PC-9 (cell line): ENCODE data around the gene SOX18. TPM values are rescaled to one million over a fixed set of nuclear protein-coding genes. Genes with fewer than 3 reads are reported as not detected.

Experiments
- Bru-seq: library from RNA; stranded (reverse); fragments of 400-500 nt; gene quantifications from one replicate; lab custom pipeline; 2021; lab: Mats Ljungman, UMichigan
- BruChase-seq, 2 experiments: library from RNA; stranded (reverse); fragments of 400-500 nt; gene quantifications; one replicate each; lab custom pipeline; 2021; lab: Mats Ljungman, UMichigan
- BruUV-seq: library from RNA; stranded (reverse); fragments of 400-500 nt; replicated peaks from 2 replicates; lab custom pipeline; 2021; lab: Mats Ljungman, UMichigan
- CTCF ChIA-PET: fragments of 300-600 bp; sonication (Branson Sonifier 250); formaldehyde crosslinking; loops from one replicate; lab custom pipeline; 2022; ENCODE audit warnings: antibody characterized with exemption; lab: Charles Lee
- POLR2A ChIA-PET: fragments of 300-600 bp; sonication (Branson Sonifier 250); formaldehyde crosslinking; loops from one replicate; lab custom pipeline; 2022; ENCODE audit warnings: antibody characterized with exemption; ENCODE audit not compliant: unreplicated experiment; lab: Charles Lee
- DNase-seq, 2 experiments: peaks; one replicate each; pipeline versions ENCODE4 v3.0.0 to v3.0.0-alpha.2; 2015 to 2022; ENCODE audit warnings: mixed read lengths in 1 of 2
- H2AFZ ChIP-seq: fragments of 200-600 bp; sonication (generic); 2 replicates; pipeline ENCODE4 v1.8.1; 2017; ENCODE audit warnings: antibody characterized with exemption
- H3F3A ChIP-seq: fragments of 200-600 bp; sonication (generic); 2 replicates; pipeline ENCODE4 v1.8.1; 2017; ENCODE audit warnings: antibody characterized with exemption, mild to moderate bottlenecking, low read depth; ENCODE audit not compliant: insufficient read depth
- H3K27ac ChIP-seq: fragments of 200-600 bp; sonication (generic); 2 replicates; pipeline ENCODE4 v1.6.1; 2016; ENCODE audit warnings: mixed run types
- H3K27me3 ChIP-seq: fragments of 200-600 bp; sonication (generic); 2 replicates; pipeline ENCODE4 v1.6.1; 2016; ENCODE audit warnings: low read depth, mixed run types; ENCODE audit not compliant: insufficient read depth
- H3K36me3 ChIP-seq: fragments of 200-600 bp; sonication (generic); 2 replicates; pipeline ENCODE4 v1.6.1; 2016; ENCODE audit warnings: low read depth, mixed run types
- H3K4me1 ChIP-seq: fragments of 200-600 bp; sonication (generic); replicated peaks from 2 replicates; pipeline ENCODE4 v1.6.1; 2016; ENCODE audit warnings: mixed run types; ENCODE audit not compliant: insufficient read depth
- H3K4me2 ChIP-seq: fragments of 200-600 bp; sonication (generic); 2 replicates; pipeline ENCODE4 v1.6.1; 2017; ENCODE audit warnings: mixed run types
- H3K4me3 ChIP-seq: fragments of 200-600 bp; sonication (generic); 2 replicates; pipeline ENCODE4 v1.6.1; 2016; ENCODE audit warnings: mixed run types
- H3K79me2 ChIP-seq: fragments of 200-600 bp; sonication (generic); 2 replicates; pipeline ENCODE4 v1.6.1; 2017; ENCODE audit warnings: low read depth, mixed run types
- H3K9me2 ChIP-seq: fragments of 200-600 bp; sonication (generic); 2 replicates; pipeline ENCODE4 v1.8.1; 2017; ENCODE audit warnings: mild to moderate bottlenecking; ENCODE audit not compliant: insufficient read depth
- H3K9me3 ChIP-seq: fragments of 200-600 bp; sonication (generic); 2 replicates; pipeline ENCODE4 v1.8.1; 2016; ENCODE audit warnings: low read depth; ENCODE audit not compliant: insufficient read depth
- H4K20me1 ChIP-seq: fragments of 200-600 bp; sonication (generic); 2 replicates; pipeline ENCODE4 v1.8.1; 2017; ENCODE audit not compliant: insufficient read depth
- CTCF ChIP-seq: fragments of 200-600 bp; sonication (generic); conservative IDR thresholded peaks from 2 replicates; pipeline ENCODE4 v1.6.1; 2017; ENCODE audit warnings: mixed run types, antibody characterized with exemption, mild to moderate bottlenecking, moderate library complexity
- EZH2 ChIP-seq: fragments of 200-600 bp; sonication (generic); IDR thresholded peaks from 2 replicates; pipeline ENCODE4 v1.8.0; 2017; ENCODE audit warnings: antibody characterized with exemption, low read depth
- intact Hi-C: fragments of 100-400 bp; cut with micrococcal nuclease; formaldehyde crosslinking; loops from one replicate; pipeline ENCODE4 v1.10.0; 2022; ENCODE audit not compliant: unreplicated experiment
- long read RNA-seq: library from polyadenylated mRNA; stranded (forward); transcript quantifications from one replicate; pipeline ENCODE4 v2.0.0, GENCODE V29; 2022
- total RNA-seq: library from RNA; stranded (reverse); gene quantifications from 2 replicates; pipeline ENCODE4 v1.2.3, GENCODE V29; 2021

Gene SOX18
- total RNA-seq: 0.83 TPM in 1 of 2 replicates, not detected in the other
- Bru-seq, nascent RNA: percentile 15 among the genes with signal in this experiment
- not detected for BruChase-seq, experiment 1, labeled RNA remaining after a 2-hour chase
- not detected for BruChase-seq, experiment 2, labeled RNA remaining after a 6-hour chase
- long read RNA-seq, partial matches to known transcripts: 0 of 1 reads
- long read RNA-seq, other reads (novel, unspliced or antisense): 0 of 1 reads

- no peaks in the 10 kb centered on the region for H3K9me3 ChIP-seq
- H3K4me1 ChIP-seq: peaks cover 16% of the 10 kb centered on the region
- no peaks in the 10 kb centered on the region for H4K20me1 ChIP-seq
- no peak within 1 kb of the TSS for H3K4me3 ChIP-seq
- H3K36me3 ChIP-seq: no peaks in the 10 kb centered on the region
- TF ChIP-seq CTCF (no peak), EZH2 (no peak)
- H3K4me2 ChIP-seq: peak within 1 kb of the TSS; percentile 51; the same call in 1 of the 2 replicates
- H3K9me2 ChIP-seq: no peaks in the 10 kb centered on the region
- H3F3A ChIP-seq: peaks cover 10% of the 10 kb centered on the region
- intact Hi-C loops: no loop called here
- peak in 1 of 2 experiments; percentile 51 for DNase-seq
- POLR2A ChIA-PET: no interaction called here
- no peak within 1 kb of the TSS for H2AFZ ChIP-seq
- no peaks in the 10 kb centered on the region for H3K79me2 ChIP-seq
- CTCF ChIA-PET: interaction anchor here (0.6 kb wide), 1 partner anchor 52 kb away, joined by 4 read pairs; no protein-coding TSS in a partner anchor
- H3K27me3 ChIP-seq: peaks cover 29% of the 10 kb centered on the region
- no TSS peak for BruUV-seq
- no peak within 1 kb of the TSS for H3K27ac ChIP-seq
These were observed at the start of gene SOX18 for GRCh38 chr20:64049060-64049877. TSS of gene SOX18 (minus strand) at chr20:64049639. CDS start at chr20:64049516, 123 bp downstream.

- BruUV-seq: no TSS peak
These were observed 49.1 kb upstream of the SOX18 start for GRCh38 chr20:64098471-64099013.

More at GRCh38 chr20:64098471-64099013, 49.1 kb upstream of the SOX18 start:
- TF ChIP-seq CTCF (no peak), EZH2 (no peak)
- no peak overlapping the region for H2AFZ ChIP-seq
- H3K36me3 ChIP-seq: no peaks in the 10 kb centered on the region
- H3K79me2 ChIP-seq: no peaks in the 10 kb centered on the region
- no peaks in the 10 kb centered on the region for H3K9me2 ChIP-seq
- ChIA-PET CTCF (no interaction called here), POLR2A (no interaction called here)
- H3K4me3 ChIP-seq: no peak overlapping the region
- intact Hi-C loops: no loop called here
- peak in 1 of 2 experiments; percentile 13 for DNase-seq
- H3K4me2 ChIP-seq: no peak overlapping the region
- H3K4me1 ChIP-seq: no peaks in the 10 kb centered on the region
- peaks cover 65% of the 10 kb centered on the region for H3K27me3 ChIP-seq
- no peaks in the 10 kb centered on the region for H3F3A ChIP-seq
- no peaks in the 10 kb centered on the region for H4K20me1 ChIP-seq
- H3K9me3 ChIP-seq: no peaks in the 10 kb centered on the region
- H3K27ac ChIP-seq: no peak overlapping the region
